ENCODE measurements around the gene GALNT14.

The GALNT14 gene

DNA sequence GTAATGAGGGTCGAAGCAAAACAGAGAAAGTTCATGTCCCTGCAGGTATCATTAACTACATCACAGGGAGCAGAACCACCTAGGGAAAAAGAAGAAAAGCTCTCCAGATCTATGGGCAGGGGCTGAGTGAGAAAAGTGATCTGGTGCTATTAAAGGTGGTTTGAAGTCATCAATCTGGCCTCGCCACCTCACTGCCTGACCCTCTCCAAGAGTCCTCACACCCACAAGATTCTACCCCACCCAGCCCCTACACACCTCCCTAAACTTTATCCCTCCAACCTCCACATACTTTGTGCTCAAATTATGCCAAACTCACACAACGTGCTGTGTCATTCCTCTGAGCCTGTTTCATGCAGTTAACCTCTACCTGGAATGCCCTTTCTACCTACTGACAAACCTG is 2.2 kb downstream of the GALNT14 start:
- DNase-seq (ENCODE audit: low read depth in 2 of 2): no peak

DNA sequence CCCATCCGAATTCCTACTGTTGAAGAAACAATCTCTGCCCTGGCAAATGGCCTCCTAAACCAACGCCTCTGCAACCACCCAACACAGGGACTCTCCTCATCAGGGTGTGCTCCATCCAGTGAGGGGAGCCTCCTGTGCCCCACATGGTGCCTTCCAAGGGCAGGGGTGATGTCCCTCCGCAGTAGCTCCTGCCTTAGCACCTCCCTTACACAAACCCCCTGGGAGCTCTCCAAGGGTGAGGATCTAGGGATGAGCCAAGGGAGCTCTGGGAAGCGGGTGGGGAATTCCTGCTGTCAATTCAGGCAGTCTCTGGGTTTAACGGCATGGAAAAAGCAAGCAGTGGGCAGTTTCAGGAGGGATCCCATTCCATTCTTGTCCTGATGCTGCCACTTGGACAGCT is 3.8 kb downstream of the GALNT14 start:
- no peak for DNase-seq (ENCODE audit: low read depth in 2 of 2)

DNA sequence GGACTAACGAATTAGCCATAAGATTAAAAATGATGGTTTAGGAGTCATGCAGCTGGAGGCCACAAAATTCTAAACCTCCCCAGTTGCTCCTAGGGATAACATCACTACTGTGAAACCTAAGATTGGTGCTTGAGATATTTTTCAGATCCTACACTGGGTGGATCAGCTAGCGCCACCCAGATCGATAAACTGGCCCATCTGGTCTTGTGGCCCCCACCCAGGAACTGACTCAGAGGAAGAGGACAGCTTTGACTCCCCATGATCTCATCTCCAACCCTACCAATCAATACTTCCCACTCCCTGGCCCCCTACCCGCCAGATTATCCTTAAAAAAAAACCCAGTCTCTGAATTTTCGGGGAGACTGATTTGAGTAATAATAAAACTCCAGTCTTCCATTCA is 5.5 kb downstream of the GALNT14 start:
- DNase-seq (ENCODE audit: low read depth in 2 of 2): no peak

DNA sequence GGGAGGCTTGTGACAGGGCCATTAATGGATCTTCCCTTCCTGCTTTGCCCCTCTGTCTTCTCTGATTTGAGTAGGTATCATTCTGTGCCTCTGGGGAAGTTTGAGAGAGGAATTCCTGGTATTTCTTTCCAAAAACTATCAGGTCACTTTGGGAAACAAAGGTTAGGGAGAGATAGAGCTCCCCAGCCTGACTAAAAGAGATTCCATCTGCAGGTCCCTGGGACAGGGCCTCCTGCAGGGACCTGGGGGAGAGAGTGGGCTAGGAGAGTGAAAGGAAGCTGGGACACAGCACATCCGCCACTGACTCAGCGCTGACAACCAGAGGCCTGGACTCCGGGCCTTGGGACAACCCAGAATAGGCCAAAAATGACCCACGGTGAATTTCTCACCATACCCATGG is 6.4 kb downstream of the GALNT14 start:
- no peak for DNase-seq (ENCODE audit: low read depth in 2 of 2)

DNA sequence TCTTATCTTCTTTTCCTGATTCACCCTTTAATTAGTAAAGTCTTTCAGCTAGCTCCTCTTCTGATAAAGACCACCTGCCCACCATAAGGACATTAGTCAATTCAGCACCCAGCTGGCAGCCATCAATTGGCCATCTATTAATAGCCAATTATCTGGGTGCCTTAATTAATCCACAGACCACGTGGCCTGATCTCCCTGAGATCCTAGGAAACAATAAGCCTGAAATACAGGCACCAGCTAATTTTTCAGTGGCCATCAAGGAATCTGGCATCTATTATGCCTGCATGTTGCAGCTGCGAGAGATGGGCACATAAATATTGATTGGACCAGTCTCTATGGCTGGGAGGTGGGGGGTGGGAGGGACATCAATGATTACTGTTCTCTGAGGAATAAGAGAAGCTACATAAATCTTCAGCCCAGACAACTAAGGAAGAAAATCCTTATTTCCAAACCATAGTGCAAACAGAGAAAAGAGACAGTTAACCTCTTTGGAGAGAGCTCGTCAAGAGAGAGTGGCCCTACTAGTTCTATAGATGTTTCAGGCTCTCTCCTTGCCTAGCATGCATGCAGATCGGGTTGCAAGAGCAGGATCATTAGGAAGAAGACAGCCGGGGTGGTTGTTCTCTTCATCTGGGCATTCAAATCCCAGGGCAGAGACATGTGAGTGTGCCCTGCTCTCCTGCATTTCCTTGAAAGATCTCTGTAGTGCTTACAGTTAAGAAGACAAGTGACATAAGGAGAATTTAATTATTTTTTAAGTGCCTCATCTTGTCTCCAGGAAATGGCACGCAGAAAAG is 8.7 kb downstream of the GALNT14 start:
- DNase-seq (ENCODE audit: low read depth in 2 of 2): no peak

DNA sequence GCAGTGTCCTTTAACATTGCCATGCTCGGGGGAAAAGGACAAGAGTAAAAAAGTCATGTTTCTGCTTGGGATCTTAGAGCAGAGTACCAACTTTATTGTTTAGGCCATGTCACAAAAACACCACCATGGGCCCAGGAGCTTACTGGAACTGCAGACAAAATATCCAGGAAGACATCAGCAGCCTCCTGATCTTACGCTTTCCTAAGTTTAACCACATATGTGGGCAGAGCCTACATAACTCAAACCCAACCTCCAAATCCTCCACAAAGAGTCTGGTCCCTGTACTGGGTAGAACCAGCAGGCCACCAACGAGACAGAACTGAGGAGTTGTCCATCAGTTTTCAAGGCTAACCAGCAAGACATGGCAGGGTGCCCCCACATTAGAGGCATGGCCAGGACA is 10.3 kb downstream of the GALNT14 start:
- DNase-seq (ENCODE audit: low read depth in 2 of 2): no peak

DNA sequence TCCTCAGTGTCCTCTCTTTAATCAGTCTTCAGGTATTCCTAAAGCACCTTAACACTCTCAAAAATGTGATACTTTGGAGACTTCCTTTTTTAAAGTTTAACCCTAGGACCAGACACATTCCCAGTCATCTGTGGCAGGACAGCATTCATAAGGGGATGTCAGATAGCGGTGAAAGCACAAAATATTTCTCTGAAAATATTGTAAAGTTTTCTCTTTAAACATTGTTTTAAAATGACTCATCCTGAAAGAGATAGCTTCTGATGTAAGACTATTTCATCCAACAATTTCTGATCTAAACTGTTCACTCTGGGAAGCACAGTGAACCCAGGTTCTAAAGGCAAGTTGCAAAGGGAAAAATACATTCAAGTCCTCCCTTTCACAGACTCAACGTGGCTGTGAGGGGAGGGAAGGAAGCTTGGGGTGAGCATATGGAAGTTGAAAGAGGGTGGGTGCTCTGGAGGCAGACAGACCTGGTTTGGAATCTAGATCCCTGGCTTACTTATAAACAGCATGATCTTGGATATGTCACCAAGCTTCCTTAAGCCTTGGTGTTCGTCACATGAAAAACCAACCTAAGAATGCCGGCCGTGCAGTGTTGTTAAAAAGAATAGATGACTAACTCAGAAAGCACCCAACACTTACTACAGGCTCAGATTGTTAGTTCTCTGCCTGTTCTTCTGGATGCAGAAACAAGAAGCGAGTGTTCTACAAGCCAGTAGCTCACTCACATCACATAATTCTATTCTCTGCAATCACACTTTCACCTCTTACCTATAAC is 12.1 kb downstream of the GALNT14 start:
- no peak for DNase-seq (ENCODE audit: low read depth in 2 of 2)

DNA sequence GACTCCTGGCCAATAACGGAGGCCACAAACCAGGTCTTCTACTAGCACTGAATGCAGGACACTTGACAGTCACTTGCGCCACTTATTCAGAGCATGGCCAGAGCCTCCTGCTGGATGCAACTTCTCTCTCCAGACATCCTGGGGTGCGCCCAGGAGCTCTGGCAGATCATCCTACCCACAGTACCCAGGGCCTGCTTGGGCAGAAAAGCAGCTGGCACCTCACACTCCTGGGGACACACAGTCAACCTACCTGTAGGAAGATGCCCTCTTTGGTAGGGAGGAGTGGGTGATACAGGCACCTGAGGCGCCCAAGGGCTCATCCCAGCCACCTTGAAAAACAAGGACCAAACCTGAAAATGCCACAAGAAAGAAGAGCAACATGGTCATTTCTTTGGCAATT is 13.3 kb downstream of the GALNT14 start:
- DNase-seq (ENCODE audit: low read depth in 2 of 2): no peak

DNA sequence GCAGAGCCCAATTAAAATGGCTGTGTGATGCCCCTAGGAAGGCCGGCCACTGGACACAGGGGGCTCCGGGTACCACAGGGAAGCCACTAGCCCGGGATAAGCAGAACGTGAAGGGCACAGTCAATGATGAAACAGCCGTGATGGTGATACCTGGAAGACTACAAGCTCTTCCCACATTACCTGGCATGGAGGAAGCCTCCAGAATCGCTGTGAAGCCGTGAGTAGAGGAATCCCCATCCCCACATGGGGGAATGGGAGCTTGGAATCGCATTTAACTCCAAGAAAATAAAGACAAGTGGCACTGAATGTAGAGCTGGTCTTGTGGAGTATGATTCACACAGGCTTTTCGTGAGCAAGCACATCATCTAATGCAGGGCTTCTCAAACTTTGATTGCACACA is 16.1 kb downstream of the GALNT14 start:
- DNase-seq (ENCODE audit: low read depth in 2 of 2): no peak

DNA sequence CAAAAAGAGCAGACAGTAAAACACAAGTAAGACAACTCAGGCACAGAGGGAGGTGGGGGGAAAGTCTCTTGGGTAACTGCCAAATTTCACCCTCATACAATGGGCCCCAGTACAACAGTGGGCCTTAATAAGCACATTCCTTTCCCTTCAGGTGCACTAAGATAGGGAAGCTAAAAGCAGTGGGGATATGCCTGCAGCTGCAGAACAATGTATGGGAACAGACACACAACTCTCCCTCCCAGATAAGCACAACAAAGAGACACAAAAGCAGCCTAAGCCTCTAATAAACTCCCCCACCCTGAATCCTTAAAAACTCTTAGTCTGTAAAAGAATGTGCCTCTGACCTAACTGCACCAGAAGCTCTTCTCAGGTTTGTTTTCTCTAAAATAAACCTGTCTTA is 24.5 kb downstream of the GALNT14 start:
- no peak for DNase-seq (ENCODE audit: low read depth in 2 of 2)

DNA sequence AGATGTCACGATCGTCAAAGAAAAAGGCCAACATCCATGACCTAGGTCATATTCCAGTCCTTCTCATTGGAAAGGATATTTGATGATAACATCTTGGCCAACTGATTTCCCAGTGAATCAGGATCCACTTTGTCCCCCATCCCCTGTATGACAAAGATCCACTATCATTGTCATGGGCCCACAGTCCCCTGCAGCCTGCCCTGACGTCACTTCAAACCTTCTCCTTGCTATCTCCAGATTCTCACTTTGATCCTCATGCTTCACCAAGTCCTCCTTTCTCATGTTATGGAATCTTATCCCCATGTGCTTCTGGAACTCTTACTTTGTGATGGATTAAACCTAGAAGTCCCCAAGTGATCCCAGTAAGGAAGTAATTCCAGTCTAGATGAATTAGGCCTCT is 25.7 kb downstream of the GALNT14 start:
- DNase-seq (ENCODE audit: low read depth in 2 of 2): no peak

DNA sequence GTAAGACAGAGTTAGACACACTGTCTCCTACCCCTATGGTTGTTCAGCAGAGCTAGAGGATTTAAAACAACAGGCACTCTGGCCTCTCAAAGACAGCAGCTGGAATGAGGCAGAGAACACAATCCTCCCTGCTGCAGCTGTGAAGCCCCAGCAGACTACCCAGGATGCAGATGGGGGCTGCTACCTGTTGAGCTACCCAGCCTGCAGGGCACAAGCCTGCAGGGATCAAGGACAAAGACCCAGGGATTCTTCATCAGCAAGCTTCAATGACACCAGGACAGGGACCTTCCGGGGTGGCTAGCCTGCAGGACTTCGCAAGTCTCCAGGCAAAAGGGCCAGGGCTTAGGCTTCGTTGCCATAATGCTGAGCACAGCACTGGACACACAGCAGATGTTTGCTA is 27.2 kb downstream of the GALNT14 start:
- no peak for DNase-seq (ENCODE audit: low read depth in 2 of 2)

DNA sequence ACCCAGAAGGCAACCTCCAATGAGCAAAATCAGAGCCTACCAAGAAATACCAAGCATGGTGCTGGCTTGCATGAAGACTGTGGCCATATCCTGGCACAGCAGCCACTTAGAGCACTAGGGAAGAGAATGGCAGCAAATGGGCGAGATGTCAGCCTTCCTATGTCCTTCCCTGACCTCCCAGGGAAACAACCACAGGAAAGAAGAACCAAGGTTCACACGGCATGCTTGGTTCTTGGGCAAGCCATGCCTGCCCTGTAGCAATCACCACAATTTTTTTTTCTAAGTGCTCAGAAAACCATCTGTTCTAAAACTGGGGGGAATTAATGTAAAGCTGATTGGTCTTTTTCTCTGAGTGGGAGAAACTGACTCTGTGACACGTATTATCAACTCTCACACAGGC is 27.8 kb downstream of the GALNT14 start:
- DNase-seq (ENCODE audit: low read depth in 2 of 2): no peak

DNA sequence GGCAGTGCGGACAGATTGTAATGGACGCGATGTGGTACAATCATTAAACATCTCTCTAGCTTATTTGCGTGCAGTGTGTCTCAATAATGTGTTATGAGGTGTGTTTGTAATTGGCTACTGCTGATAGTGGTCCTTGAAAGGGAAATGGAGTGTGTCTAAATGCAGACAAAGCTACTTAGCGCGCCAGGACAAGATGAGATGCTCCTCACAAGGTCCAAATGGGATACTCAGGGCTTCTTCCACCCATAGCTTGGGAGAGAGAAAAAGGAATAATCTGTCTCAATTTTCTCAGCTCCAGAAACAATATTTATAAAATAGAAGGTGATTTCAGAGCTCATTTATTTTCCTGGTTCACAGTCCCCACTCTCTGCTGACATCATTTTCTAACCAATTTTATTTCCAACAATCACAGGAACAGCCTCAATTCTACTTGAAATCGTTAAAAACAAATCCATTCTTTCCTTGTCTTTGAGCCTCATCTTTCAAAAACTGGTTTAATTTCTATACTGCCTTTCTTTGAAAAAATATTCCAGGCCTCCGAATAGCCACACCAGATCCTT is 28.5 kb downstream of the GALNT14 start:
- DNase-seq (ENCODE audit: low read depth in 2 of 2): no peak

DNA sequence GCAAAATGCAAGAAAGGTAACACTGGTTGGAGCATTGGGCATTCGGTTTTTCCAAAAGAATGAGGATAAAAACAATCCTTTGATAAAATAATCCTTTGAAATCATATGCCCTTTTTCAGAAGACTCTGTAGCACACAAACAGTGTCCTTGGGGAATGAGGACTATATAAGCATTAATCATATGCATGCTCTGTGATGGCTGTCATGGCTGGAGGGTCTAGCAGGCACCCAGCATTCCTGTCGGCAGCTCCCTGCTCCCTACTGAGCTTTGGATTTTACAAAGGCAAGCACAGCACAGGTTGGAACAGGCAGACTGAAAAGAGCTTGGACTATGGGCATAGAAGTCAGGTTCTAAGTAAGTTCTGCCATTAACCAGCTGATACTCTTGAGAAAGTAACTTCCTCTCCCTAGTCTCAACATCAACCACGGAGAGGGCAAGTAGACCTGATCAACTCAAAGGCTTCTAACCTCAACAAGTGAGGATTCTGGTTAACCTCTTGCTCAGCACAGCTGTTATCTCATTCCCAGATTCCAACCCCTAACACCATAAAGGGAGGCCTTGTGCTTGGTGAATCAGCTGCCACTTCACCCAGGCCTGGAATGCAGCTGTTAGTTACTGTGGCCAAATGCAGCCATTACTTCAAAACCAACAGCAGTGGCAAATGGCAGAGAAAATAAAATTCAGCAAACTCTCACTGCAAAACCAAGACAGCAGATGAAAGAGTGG is 29.5 kb downstream of the GALNT14 start:
- DNase-seq (ENCODE audit: low read depth in 2 of 2): no peak

DNA sequence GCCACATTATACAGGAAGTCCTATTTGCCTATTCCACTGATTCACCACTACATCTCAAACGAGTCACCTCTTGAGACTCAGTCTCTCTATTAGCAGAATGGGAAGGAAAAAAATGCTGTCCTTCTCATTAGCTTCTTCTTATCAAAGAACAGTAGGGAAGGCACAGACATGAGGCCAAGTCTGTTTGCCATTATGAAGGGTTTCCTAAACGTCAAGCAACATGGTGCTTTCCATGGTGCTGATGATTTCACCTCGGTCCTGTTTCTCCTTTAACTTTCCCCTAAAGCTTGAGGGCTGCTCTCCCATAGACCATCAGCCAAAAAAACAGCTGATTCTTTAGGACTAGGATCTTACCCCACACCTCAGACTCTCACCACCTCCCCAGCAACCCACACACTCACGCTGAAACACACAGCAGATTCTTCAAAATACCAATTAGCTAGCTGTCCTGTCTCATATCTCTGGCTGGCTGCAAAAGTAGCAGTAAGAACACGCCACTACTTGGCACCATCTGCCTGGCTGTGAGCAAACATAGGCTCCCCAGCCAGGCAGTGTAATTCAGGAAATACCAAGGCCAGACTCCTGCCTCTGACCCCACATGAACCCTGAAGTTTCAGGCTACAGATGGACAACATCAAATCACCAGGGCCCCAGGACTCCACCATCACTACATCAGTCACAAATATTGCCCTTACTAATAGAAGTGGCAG is 30.5 kb downstream of the GALNT14 start:
- no peak for DNase-seq (ENCODE audit: low read depth in 2 of 2)

DNA sequence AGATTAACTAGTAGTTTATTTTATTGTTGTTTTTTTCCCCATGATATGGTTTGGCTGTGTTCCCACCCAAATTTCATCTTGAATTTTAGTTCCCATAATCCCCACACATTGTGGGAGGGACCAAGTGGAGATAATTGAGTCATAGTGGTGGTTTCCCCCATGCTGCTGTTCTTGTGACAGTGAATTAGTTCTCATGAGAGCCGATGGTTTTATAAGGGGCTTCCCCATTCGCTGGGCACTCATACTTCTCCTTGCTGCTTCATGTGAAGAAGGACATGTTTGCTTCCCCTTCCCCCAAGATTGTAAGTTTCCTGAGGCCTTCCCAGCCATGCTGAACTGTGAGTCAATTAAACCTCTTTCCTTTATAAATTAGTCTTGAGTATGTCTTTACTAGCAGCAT is 36.5 kb downstream of the GALNT14 start:
- DNase-seq (ENCODE audit: low read depth in 2 of 2): no peak

DNA sequence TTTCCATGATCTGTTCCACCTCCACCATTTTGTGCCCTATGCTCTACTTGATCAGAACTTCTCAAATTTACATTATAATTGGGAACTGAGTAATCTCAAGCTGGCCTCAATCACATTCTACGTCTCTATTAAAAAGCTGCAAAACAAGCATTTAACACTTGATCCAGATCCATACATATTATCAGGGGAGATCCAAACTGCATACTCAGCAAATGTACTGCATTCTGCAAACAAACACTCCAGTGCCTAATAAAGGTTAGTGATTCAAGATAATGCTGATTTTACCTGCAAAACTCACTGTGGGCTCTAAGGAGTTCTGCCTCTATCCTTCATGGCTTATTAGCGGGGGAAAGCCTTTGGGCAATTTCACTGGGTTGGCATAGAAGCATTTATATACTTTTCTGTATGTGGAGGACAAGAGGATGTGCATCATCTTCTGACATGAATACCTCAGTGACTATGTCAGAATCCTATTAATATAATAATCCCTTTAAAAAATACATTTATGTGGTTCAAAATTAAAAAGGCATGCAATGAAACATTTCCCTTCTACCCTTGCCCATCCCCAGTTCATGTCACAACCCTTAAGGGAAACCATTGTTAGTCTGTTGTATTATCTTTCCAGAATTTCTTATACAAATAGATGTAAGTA is 40.2 kb downstream of the GALNT14 start:
- DNase-seq (ENCODE audit: low read depth in 2 of 2): no peak

DNA sequence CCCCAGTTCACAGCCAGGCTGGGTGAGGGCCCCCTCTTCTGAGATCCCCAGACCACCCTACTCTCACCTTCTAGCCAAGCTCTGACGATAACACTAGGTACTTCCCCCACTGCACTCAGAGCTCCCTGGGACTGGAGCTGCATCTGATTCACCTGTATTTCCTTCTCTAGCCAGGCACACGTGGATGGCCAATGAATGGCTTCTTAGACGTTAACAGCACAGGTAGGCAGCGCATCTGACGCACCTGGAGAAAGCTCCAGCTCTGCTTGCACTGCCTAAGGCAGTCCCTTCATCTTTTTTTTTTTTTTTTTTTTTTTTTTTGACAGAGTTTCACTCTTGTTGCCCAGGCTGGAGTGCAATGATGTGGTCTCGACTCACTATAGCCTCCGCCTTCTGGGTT is 48.1 kb downstream of the GALNT14 start:
- no peak for DNase-seq (ENCODE audit: low read depth in 2 of 2)

DNA sequence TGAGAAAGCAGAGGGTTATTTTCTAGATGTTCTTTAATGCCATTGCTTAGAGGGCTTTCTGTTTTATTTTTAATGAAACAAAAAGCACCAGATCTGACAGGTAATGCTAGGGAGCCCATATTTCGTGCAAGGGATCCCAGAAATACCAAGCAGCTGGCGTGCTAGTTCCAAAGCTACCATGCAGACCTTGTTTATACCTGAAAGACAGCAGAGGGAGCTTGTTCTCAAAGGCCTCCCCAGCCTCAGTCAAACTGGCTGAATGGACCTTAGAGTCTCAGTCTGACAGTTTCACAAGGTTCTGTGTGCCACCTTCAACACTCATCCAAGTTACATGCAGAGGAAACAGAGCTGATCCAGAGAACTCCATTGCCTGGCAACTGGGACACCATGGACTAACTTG is 48.6 kb downstream of the GALNT14 start:
- no peak for DNase-seq (ENCODE audit: low read depth in 2 of 2)

DNA sequence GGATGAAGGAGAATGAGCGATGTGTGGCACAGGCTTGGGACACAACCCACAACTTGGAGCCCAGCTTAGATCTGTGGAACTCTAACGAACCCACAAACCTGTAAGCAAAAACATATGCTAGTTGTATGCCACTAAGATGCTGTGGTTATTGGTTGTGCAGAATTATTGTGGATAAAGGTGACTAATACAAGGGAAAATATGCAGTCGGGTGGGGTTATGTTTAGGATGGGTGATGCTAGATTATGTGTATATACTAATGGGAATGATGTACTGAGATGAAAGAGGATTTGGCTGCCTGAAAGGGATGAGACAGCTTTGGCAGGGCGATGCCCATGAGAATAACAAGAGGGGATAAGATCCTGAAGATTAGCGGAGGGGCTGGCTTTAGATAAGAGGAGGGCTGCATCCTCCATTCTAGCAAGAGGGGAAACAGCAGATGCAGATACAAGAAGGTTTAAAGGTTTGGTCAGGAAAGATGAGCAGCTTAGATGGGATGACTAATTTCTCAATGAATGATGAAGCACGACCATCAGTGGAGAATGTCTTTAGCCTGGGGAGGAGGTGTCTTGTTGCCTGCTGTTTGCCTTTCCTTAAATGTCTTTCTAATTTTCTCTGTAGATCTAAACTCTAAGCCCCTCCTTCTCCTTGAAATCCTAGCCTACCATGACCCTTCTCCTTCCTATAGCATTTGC is 49.6 kb downstream of the GALNT14 start:
- no peak for DNase-seq (ENCODE audit: low read depth in 2 of 2)
